ENCODE data around the gene COL18A1. TPM values are rescaled to one million over a fixed set of nuclear protein-coding genes. Genes with fewer than 3 reads are reported as not detected.

COL18A1 gene
- total RNA-seq, 1 experiment from 2014 or later = 77.0 TPM

DNA sequence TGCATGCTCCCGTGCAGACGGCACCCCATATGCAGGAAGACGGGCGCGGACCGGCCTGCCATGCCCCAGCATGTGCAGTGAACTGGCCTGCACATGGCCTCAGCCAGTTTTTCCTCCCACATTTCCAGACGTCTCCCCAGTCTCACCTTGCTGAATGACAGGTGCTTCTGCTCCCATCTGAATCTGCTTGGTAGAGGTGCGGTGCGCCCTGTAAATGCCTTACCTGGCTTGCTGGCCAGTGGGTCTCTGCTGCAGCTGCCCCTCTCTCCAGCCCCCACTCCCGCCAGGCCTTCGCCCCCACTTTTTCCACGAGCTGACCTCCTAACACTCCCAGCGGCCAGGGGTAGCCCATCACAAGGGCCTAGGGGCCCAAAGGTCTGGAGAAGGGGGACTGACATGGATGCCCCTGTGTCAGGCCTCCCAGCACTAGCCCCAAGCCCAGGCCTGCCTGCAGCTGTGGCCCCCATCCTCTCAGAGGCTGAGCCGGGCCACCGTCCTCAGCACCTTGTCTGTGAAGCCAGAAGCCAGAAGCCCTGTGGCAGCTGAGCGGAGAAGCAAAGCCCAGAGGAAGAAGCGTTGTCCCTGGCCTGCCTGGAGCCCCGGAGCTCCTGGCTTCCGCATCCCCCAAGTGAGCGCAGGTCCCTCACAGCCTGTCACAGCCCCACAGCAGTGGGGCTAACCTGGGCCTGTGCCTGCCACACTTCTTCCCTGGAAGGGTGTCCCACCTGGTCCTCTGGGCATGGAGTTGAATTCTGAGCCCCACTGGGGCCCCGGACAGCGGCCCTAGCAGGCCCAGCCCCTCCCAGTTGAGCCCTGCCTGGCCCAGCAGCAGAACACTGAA lies 140.9 kb downstream of the COL18A1 start:
- BruUV-seq (replicated peaks) = no TSS peak

DNA sequence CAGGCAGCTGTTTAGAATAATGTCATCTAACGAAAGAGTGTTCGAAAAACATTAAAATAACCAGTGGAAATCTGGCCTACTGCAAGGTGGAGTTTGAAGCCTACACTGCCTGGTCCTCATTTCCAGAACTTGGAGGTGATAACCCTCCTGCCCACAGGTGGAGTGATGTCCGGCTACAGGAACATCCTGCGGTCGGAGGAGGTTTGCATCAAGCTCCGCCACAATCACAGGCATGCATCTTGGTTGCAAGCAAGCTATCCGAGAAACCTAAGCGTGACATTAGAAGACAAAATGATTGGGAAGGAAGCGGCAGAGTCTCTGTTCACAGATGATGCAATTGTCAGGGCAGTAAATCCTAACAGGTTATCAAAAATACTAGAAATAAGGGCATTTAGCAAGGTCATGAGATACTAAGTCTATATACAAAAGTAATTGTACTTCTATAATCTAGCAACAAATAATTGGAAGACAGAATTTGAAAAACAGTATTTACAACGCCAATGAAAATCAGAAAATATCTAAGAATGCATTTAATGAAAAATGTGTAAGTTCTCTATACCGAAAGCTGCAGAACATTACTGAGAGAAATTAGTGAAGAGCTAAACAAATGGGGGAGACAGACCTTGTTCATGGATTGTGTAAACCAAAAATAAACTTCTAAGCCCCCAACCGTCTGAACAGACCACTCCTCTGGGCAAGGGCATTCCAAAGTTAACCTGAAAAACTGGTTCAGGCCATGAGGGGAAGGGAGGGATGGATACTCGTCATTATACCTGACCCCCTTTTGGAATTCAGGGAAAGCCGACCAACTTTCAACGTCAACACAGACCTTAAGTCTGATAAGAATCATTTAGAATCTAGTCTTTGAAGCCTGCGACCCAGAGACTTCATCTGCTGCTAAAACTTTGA lies 141.9 kb downstream of the COL18A1 start:
- DNase-seq (no peak), ATAC-seq (no peak)
- Histone ChIP-seq H3K27ac (ENCODE audit: low read length) (no peak overlapping the region), H3F3A (ENCODE audit: low read length, unreplicated experiment) (peaks cover 4% of the 10 kb centered on the region), H3K9me2 (replicated peaks; ENCODE audit: low read length) (no peaks in the 10 kb centered on the region), H4K20me1 (ENCODE audit: low read length) (no peaks in the 10 kb centered on the region), H3K9ac (ENCODE audit: low read length) (no peak overlapping the region), H3K4me3 (ENCODE audit: low read length) (no peak overlapping the region), H3K27me3 (ENCODE audit: low read length) (no peaks in the 10 kb centered on the region), H2AFZ (ENCODE audit: low read length) (no peak overlapping the region), H3K4me2 (ENCODE audit: low read length) (no peak overlapping the region), H3K36me3 (ENCODE audit: low read depth, low read length) (no peaks in the 10 kb centered on the region), H3K9me3 (ENCODE audit: low read length) (no peaks in the 10 kb centered on the region), H3K79me2 (ENCODE audit: low read length) (no peaks in the 10 kb centered on the region), H3K4me1 (ENCODE audit: insufficient read depth, low read length) (peaks cover 14% of the 10 kb centered on the region)
- TF ChIP-seq EZH2 (IDR thresholded peaks at IDR 0.05; ENCODE audit: low read length, unreplicated experiment) (no peak), EZH2phosphoT487 (IDR thresholded peaks at IDR 0.05; ENCODE audit: borderline replicate concordance, low read length) (no peak)
- TF ChIP-seq, protein P1, sequence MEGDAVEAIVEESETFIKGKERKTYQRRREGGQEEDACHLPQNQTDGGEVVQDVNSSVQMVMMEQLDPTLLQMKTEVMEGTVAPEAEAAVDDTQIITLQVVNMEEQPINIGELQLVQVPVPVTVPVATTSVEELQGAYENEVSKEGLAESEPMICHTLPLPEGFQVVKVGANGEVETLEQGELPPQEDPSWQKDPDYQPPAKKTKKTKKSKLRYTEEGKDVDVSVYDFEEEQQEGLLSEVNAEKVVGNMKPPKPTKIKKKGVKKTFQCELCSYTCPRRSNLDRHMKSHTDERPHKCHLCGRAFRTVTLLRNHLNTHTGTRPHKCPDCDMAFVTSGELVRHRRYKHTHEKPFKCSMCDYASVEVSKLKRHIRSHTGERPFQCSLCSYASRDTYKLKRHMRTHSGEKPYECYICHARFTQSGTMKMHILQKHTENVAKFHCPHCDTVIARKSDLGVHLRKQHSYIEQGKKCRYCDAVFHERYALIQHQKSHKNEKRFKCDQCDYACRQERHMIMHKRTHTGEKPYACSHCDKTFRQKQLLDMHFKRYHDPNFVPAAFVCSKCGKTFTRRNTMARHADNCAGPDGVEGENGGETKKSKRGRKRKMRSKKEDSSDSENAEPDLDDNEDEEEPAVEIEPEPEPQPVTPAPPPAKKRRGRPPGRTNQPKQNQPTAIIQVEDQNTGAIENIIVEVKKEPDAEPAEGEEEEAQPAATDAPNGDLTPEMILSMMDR (conservative IDR thresholded peaks at IDR 0.05; ENCODE audit: low read depth, low read length) = no peak
- ChIA-PET CTCF (no interaction called here), POLR2A (ENCODE audit: unreplicated experiment) (no interaction called here)
- intact Hi-C loops (cut with micrococcal nuclease) = no loop called here
- BruUV-seq (replicated peaks) = no TSS peak

More for the DNA sequence above, 140.9 kb downstream of the COL18A1 start:
- ChIA-PET POLR2A (ENCODE audit: unreplicated experiment) (no interaction called here), CTCF (no interaction called here)
- no peaks in the 10 kb centered on the region for H4K20me1 ChIP-seq (ENCODE audit: low read length)
- no peak overlapping the region for H2AFZ ChIP-seq (ENCODE audit: low read length)
- DNase-seq (no peak), ATAC-seq (no peak)
- H3K4me1 ChIP-seq (ENCODE audit: insufficient read depth, low read length) = peaks cover 11% of the 10 kb centered on the region
- no peak overlapping the region for H3K4me2 ChIP-seq (ENCODE audit: low read length)
- peaks cover 9% of the 10 kb centered on the region for H3K79me2 ChIP-seq (ENCODE audit: low read length)
- H3K9me3 ChIP-seq (ENCODE audit: low read length) = no peaks in the 10 kb centered on the region
- intact Hi-C loops (cut with micrococcal nuclease) = no loop called here
- no peak overlapping the region for H3K27ac ChIP-seq (ENCODE audit: low read length)
- no peaks in the 10 kb centered on the region for H3K36me3 ChIP-seq (ENCODE audit: low read depth, low read length)
- no peaks in the 10 kb centered on the region for H3K27me3 ChIP-seq (ENCODE audit: low read length)
- no peak for TF ChIP-seq EZH2phosphoT487 (IDR thresholded peaks at IDR 0.05; ENCODE audit: borderline replicate concordance, low read length)
- TF ChIP-seq, protein P1 (conservative IDR thresholded peaks at IDR 0.05; ENCODE audit: low read depth, low read length) = no peak
- TF ChIP-seq EZH2 (IDR thresholded peaks at IDR 0.05; ENCODE audit: low read length, unreplicated experiment) = no peak
- H3K9me2 ChIP-seq (replicated peaks; ENCODE audit: low read length) = no peaks in the 10 kb centered on the region
- H3F3A ChIP-seq (ENCODE audit: low read length, unreplicated experiment) = peaks cover 4% of the 10 kb centered on the region
- no peak overlapping the region for H3K9ac ChIP-seq (ENCODE audit: low read length)
- no peak overlapping the region for H3K4me3 ChIP-seq (ENCODE audit: low read length)
